ENCODE data around the gene SKIDA1.

DNA sequence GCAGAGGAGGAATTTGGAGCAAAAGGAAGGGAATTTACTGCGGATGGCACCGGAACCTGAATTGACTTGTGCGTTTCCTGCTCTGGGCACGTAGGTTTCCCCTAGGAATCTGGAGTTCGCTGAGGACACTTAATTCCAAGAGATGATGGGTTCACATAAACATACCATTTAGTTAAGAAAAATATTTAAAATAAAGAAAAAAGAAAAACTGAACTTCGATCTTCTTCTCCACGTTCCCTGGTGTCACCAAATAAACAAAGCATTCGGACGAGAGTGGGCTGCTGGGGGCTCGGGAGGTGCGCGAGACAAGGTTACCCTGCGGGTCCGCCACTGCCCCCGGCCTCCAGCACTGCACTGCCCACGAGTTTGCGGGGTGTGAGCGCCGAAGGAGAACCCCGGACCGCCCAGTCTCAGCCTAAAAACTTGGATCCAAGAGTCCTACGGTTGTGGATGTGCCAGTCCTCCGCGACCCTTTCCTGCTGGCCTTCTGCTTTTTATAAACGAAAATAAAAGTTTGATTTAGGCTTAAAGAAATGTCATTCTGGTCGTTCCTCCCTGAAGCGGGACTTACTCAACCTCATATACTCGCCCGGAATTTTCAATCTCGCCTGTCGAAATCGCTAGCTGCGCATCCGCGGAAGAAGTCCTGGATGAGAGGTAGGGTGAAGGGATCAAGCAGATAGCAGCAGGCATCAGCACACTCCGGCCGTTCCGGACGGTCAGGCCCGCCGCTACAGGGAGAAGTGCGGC lies 30.3 kb downstream of the SKIDA1 start:
- TF ChIP-seq POLR2AphosphoS5 (IDR thresholded peaks at IDR 0.05; ENCODE audit: low read depth, low read length) (peak; percentile 13; the same call in 1 of the 2 replicates), SIN3A (IDR thresholded peaks at IDR 0.05; ENCODE audit: borderline replicate concordance, insufficient read depth, low read length) (no peak)
- TF ChIP-seq, protein P1, sequence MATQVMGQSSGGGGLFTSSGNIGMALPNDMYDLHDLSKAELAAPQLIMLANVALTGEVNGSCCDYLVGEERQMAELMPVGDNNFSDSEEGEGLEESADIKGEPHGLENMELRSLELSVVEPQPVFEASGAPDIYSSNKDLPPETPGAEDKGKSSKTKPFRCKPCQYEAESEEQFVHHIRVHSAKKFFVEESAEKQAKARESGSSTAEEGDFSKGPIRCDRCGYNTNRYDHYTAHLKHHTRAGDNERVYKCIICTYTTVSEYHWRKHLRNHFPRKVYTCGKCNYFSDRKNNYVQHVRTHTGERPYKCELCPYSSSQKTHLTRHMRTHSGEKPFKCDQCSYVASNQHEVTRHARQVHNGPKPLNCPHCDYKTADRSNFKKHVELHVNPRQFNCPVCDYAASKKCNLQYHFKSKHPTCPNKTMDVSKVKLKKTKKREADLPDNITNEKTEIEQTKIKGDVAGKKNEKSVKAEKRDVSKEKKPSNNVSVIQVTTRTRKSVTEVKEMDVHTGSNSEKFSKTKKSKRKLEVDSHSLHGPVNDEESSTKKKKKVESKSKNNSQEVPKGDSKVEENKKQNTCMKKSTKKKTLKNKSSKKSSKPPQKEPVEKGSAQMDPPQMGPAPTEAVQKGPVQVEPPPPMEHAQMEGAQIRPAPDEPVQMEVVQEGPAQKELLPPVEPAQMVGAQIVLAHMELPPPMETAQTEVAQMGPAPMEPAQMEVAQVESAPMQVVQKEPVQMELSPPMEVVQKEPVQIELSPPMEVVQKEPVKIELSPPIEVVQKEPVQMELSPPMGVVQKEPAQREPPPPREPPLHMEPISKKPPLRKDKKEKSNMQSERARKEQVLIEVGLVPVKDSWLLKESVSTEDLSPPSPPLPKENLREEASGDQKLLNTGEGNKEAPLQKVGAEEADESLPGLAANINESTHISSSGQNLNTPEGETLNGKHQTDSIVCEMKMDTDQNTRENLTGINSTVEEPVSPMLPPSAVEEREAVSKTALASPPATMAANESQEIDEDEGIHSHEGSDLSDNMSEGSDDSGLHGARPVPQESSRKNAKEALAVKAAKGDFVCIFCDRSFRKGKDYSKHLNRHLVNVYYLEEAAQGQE (IDR thresholded peaks at IDR 0.05; ENCODE audit: insufficient read depth in 1 of 2, low read depth in 2 of 2, low read length in 2 of 2): no peak; a peak in 1 of 4 replicates

Measured in PFSK-1 (cell line).